Measurements from ENCODE around the gene ACTR10.

The ACTR10 gene

GRCh38 chr14:58213176-58213575 is 13.2 kb downstream of the ACTR10 start:
- Histone ChIP-seq H3K4me2 (ENCODE audit: low read depth, low read length) (no peak overlapping the region), H3K79me2 (ENCODE audit: low read length) (no peaks in the 10 kb centered on the region), H3K27me3 (replicated peaks; ENCODE audit: insufficient read depth, low read length) (no peaks in the 10 kb centered on the region), H3K4me3 (ENCODE audit: low read length) (no peak overlapping the region), H4K20me1 (ENCODE audit: insufficient read depth, low read length) (no peaks in the 10 kb centered on the region), H3F3A (ENCODE audit: insufficient read depth, low read length) (no peaks in the 10 kb centered on the region), H3K27ac (ENCODE audit: low read length) (no peak overlapping the region), H3K36me3 (replicated peaks; ENCODE audit: insufficient read depth, low read length) (no peaks in the 10 kb centered on the region), H3K9me3 (replicated peaks; ENCODE audit: insufficient read depth, low read length) (no peaks in the 10 kb centered on the region), H3K9ac (ENCODE audit: low read length) (no peak overlapping the region), H2AFZ (ENCODE audit: low read length) (no peak overlapping the region), H3K4me1 (ENCODE audit: low read length) (no peaks in the 10 kb centered on the region), H3K9me2 (replicated peaks; ENCODE audit: insufficient read depth, low read length) (no peaks in the 10 kb centered on the region)
- DNase-seq = no peak
- no peak for TF ChIP-seq EZH2phosphoT487 (IDR thresholded peaks at IDR 0.05; ENCODE audit: low read length)
- no peak for TF ChIP-seq CTCF (IDR thresholded peaks at IDR 0.05; ENCODE audit: low read length)
- no peak for TF ChIP-seq EZH2 (optimal IDR thresholded peaks at IDR 0.05; ENCODE audit: low read depth, low read length)

- H3K9ac ChIP-seq (ENCODE audit: low read length) = no peak overlapping the region
- no peak for TF ChIP-seq EZH2phosphoT487 (IDR thresholded peaks at IDR 0.05; ENCODE audit: low read length)
- no peak for TF ChIP-seq EZH2 (optimal IDR thresholded peaks at IDR 0.05; ENCODE audit: low read depth, low read length)
- no peak for TF ChIP-seq CTCF (IDR thresholded peaks at IDR 0.05; ENCODE audit: low read length)
- no peak overlapping the region for H3K4me3 ChIP-seq (ENCODE audit: low read length)
- no peaks in the 10 kb centered on the region for H3K36me3 ChIP-seq (replicated peaks; ENCODE audit: insufficient read depth, low read length)
- no peaks in the 10 kb centered on the region for H3K27me3 ChIP-seq (replicated peaks; ENCODE audit: insufficient read depth, low read length)
- H3K4me2 ChIP-seq (ENCODE audit: low read depth, low read length) = no peak overlapping the region
- DNase-seq = no peak
- no peak overlapping the region for H3K27ac ChIP-seq (ENCODE audit: low read length)
- no peak overlapping the region for H2AFZ ChIP-seq (ENCODE audit: low read length)
- H4K20me1 ChIP-seq (ENCODE audit: insufficient read depth, low read length) = no peaks in the 10 kb centered on the region
- H3F3A ChIP-seq (ENCODE audit: insufficient read depth, low read length) = no peaks in the 10 kb centered on the region
- H3K9me2 ChIP-seq (replicated peaks; ENCODE audit: insufficient read depth, low read length) = no peaks in the 10 kb centered on the region
- no peaks in the 10 kb centered on the region for H3K4me1 ChIP-seq (ENCODE audit: low read length)
- no peaks in the 10 kb centered on the region for H3K79me2 ChIP-seq (ENCODE audit: low read length)
- H3K9me3 ChIP-seq (replicated peaks; ENCODE audit: insufficient read depth, low read length) = no peaks in the 10 kb centered on the region
These were observed 15.4 kb downstream of the ACTR10 start for GRCh38 chr14:58215191-58215914.

- no peaks in the 10 kb centered on the region for H4K20me1 ChIP-seq (ENCODE audit: insufficient read depth, low read length)
- no peaks in the 10 kb centered on the region for H3K27me3 ChIP-seq (replicated peaks; ENCODE audit: insufficient read depth, low read length)
- no peak overlapping the region for H3K27ac ChIP-seq (ENCODE audit: low read length)
- H3K4me3 ChIP-seq (ENCODE audit: low read length) = no peak overlapping the region
- H3K9me2 ChIP-seq (replicated peaks; ENCODE audit: insufficient read depth, low read length) = no peaks in the 10 kb centered on the region
- TF ChIP-seq EZH2phosphoT487 (IDR thresholded peaks at IDR 0.05; ENCODE audit: low read length) = no peak
- no peaks in the 10 kb centered on the region for H3K36me3 ChIP-seq (replicated peaks; ENCODE audit: insufficient read depth, low read length)
- no peak overlapping the region for H2AFZ ChIP-seq (ENCODE audit: low read length)
- H3F3A ChIP-seq (ENCODE audit: insufficient read depth, low read length) = no peaks in the 10 kb centered on the region
- no peak overlapping the region for H3K4me2 ChIP-seq (ENCODE audit: low read depth, low read length)
- no peak for DNase-seq
- no peaks in the 10 kb centered on the region for H3K79me2 ChIP-seq (ENCODE audit: low read length)
- H3K9ac ChIP-seq (ENCODE audit: low read length) = no peak overlapping the region
- no peaks in the 10 kb centered on the region for H3K4me1 ChIP-seq (ENCODE audit: low read length)
- H3K9me3 ChIP-seq (replicated peaks; ENCODE audit: insufficient read depth, low read length) = no peaks in the 10 kb centered on the region
These were observed 16.6 kb downstream of the ACTR10 start for GRCh38 chr14:58216544-58216943.

GRCh38 chr14:58227096-58227819 is 27.3 kb downstream of the ACTR10 start:
- Histone ChIP-seq H3K36me3 (replicated peaks; ENCODE audit: insufficient read depth, low read length) (no peaks in the 10 kb centered on the region), H3K79me2 (ENCODE audit: low read length) (no peaks in the 10 kb centered on the region)

More at GRCh38 chr14:58227096-58227819, 27.3 kb downstream of the ACTR10 start:
- H3K4me2 ChIP-seq (ENCODE audit: low read depth, low read length) = no peak overlapping the region
- H3K9me2 ChIP-seq (replicated peaks; ENCODE audit: insufficient read depth, low read length) = no peaks in the 10 kb centered on the region
- DNase-seq = no peak
- H3K4me3 ChIP-seq (ENCODE audit: low read length) = no peak overlapping the region
- H2AFZ ChIP-seq (ENCODE audit: low read length) = no peak overlapping the region
- no peak overlapping the region for H3K27ac ChIP-seq (ENCODE audit: low read length)
- H3K4me1 ChIP-seq (ENCODE audit: low read length) = no peaks in the 10 kb centered on the region
- H3K9ac ChIP-seq (ENCODE audit: low read length) = no peak overlapping the region
- no peak for TF ChIP-seq EZH2 (optimal IDR thresholded peaks at IDR 0.05; ENCODE audit: low read depth, low read length)
- TF ChIP-seq CTCF (IDR thresholded peaks at IDR 0.05; ENCODE audit: low read length) = no peak
- TF ChIP-seq EZH2phosphoT487 (IDR thresholded peaks at IDR 0.05; ENCODE audit: low read length) = no peak
- no peaks in the 10 kb centered on the region for H4K20me1 ChIP-seq (ENCODE audit: insufficient read depth, low read length)
- H3F3A ChIP-seq (ENCODE audit: insufficient read depth, low read length) = no peaks in the 10 kb centered on the region
- H3K9me3 ChIP-seq (replicated peaks; ENCODE audit: insufficient read depth, low read length) = no peaks in the 10 kb centered on the region
- H3K27me3 ChIP-seq (replicated peaks; ENCODE audit: insufficient read depth, low read length) = no peaks in the 10 kb centered on the region

Data from MM.1S (cell line).